CD8-positive, alpha-beta memory T cell (primary cell): ENCODE results near the gene PRR23B. TPM values are rescaled to one million over a fixed set of nuclear protein-coding genes. Genes with fewer than 3 reads are reported as not detected.
"Not testable (repeated sequence)": the region's sequence is repeated elsewhere in the genome, so short reads cannot be mapped to it uniquely, and the experiment has no call there.

Experiments used
- CTCF ChIA-PET: fragments of 350-600 bp; sonication (Branson Sonifier 250); formaldehyde crosslinking; loops from one replicate; lab custom pipeline; 2021; ENCODE audit warnings: antibody characterized with exemption; lab: Charles Lee
- POLR2A ChIA-PET: fragments of 350-600 bp; sonication (Branson Sonifier 250); formaldehyde crosslinking; loops from one replicate; lab custom pipeline; 2021; ENCODE audit warnings: antibody characterized with exemption; lab: Charles Lee
- DNase-seq, 5 donors: peaks; one replicate each; pipeline versions ENCODE4 v3.0.0 to v3.0.0-alpha.2; 2020 to 2022; ENCODE audit warnings: mixed read lengths in 1 of 5
- H3K27ac ChIP-seq: one replicate; pipeline ENCODE4 v1.7.0; 2013; ENCODE audit warnings: low read depth, mild to moderate bottlenecking, low read length, moderate library complexity
- H3K27me3 ChIP-seq: 2 replicates; pipeline ENCODE4 v1.7.0; 2013; ENCODE audit warnings: low read length, mild to moderate bottlenecking; ENCODE audit not compliant: insufficient read depth, poor library complexity, severe bottlenecking
- H3K36me3 ChIP-seq: 2 replicates; pipeline ENCODE4 v1.7.0; 2013; ENCODE audit warnings: mild to moderate bottlenecking, low read length, moderate library complexity; ENCODE audit not compliant: insufficient read depth
- H3K4me1 ChIP-seq: 2 replicates; pipeline ENCODE4 v1.7.0; 2013; ENCODE audit warnings: mild to moderate bottlenecking, low read length, moderate library complexity; ENCODE audit not compliant: insufficient read depth
- H3K4me3 ChIP-seq: 2 replicates; pipeline ENCODE4 v1.7.0; 2013; ENCODE audit warnings: mild to moderate bottlenecking, low read length
- H3K9me3 ChIP-seq: 2 replicates; pipeline ENCODE4 v1.7.0; 2013; ENCODE audit warnings: mild to moderate bottlenecking, low read length
- H3K27ac Mint-ChIP-seq, 8 donors: one replicate each; pipeline ENCODE4 v1.8.0; 2020 to 2021; ENCODE audit warnings: mixed read lengths in 8 of 8, mild to moderate bottlenecking in 6 of 8, inconsistent platforms in 3 of 8, moderate library complexity in 3 of 8
- H3K27me3 Mint-ChIP-seq, 2 donors: one replicate each; pipeline ENCODE4 v1.8.0; 2020 to 2021; ENCODE audit warnings: mixed read lengths in 2 of 2, mild to moderate bottlenecking in 1 of 2, moderate library complexity in 1 of 2
- H3K36me3 Mint-ChIP-seq, 3 donors: one replicate each; pipeline ENCODE4 v1.8.0; 2020 to 2021; ENCODE audit warnings: mixed read lengths in 3 of 3, inconsistent platforms in 1 of 3, mild to moderate bottlenecking in 1 of 3
- H3K4me1 Mint-ChIP-seq, 3 donors: one replicate each; pipeline ENCODE4 v1.8.0; 2020 to 2021; ENCODE audit warnings: mixed read lengths in 3 of 3, inconsistent platforms in 1 of 3, mild to moderate bottlenecking in 1 of 3
- H3K4me3 Mint-ChIP-seq, 7 donors: one replicate each; pipeline ENCODE4 v1.8.0; 2020 to 2021; ENCODE audit warnings: mixed read lengths in 7 of 7, mild to moderate bottlenecking in 6 of 7, moderate library complexity in 4 of 7, inconsistent platforms in 2 of 7
- H3K9me3 Mint-ChIP-seq, 5 donors: one replicate each; pipeline ENCODE4 v1.8.0; 2020 to 2022; ENCODE audit warnings: mixed read lengths in 5 of 5, mild to moderate bottlenecking in 3 of 5, moderate library complexity in 2 of 5, inconsistent platforms in 1 of 5
- polyA plus RNA-seq: library from polyadenylated mRNA; unstranded; fragments of 300-500 nt; fragmentation: Illumina TruSeq; gene quantifications from one replicate; pipeline ENCODE4 v1.2.3, GENCODE V29; 2021
- total RNA-seq, 2 experiments: library from RNA; stranded (reverse); gene quantifications; one replicate each; pipeline ENCODE4 v1.2.3, GENCODE V29; 2021

Gene PRR23B
- total and polyA plus RNA-seq, 3 experiments from 2014 or later: not detected

DNA sequence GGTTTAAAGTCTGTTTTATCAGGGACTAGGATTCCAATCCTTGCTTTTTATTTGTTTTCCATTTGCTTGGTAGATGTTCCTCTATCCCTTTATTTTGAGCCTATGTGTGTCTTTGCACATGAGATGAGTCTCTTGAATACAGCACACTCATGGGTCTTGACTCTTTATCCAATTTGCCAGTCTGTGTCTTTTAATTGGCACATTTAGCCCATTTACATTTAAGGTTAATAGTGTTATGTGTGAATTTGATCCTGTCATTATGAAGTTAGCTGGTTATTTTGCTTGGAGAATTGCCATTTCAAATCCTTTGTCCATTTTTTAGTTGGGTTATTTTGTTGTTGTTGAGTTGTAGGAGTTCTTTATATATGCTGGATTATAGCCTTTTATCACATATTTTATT lies 9.8 kb upstream of the PRR23B start:
- H3K4me1 Mint-ChIP-seq, H3K27ac ChIP-seq, H3K9me3 ChIP-seq, H3K4me3 ChIP-seq, POLR2A ChIA-PET, DNase-seq, H3K4me3 Mint-ChIP-seq, CTCF ChIA-PET, H3K36me3 ChIP-seq, H3K27me3 Mint-ChIP-seq, H3K27ac Mint-ChIP-seq, H3K4me1 ChIP-seq, H3K27me3 ChIP-seq, H3K36me3 Mint-ChIP-seq: not testable (repeated sequence)
- H3K9me3 Mint-ChIP-seq: peaks cover 7 to 23% (median 16%) of the 10 kb centered on the region in 5 donors

DNA sequence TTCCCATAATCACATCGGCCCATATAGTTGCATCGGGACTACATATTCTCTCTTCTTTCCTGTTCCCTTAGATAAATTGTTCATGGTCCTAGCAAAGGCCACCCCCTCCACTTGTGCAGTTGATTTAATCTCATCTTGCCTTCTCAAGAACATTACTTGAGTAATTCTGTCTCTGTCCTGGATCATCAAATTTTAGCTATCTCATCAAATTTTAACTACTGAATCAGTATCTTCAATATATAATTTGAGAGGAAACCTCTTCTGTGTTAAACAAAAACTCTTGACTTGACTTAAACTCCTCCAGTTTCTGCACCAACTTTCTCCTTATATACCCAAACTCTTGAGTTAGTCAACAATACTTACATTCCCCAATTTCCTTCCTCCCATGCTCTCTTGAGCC lies 4.2 kb upstream of the PRR23B start:
- no peak overlapping the region for H3K4me3 ChIP-seq
- peaks cover 3 to 8% (median 7%) of the 10 kb centered on the region in 5 donors for H3K9me3 Mint-ChIP-seq
- no peaks in the 10 kb centered on the region for H3K4me1 Mint-ChIP-seq
- no peaks in the 10 kb centered on the region for H3K27me3 ChIP-seq
- H3K27ac ChIP-seq: no peak overlapping the region
- H3K27ac Mint-ChIP-seq: no peak overlapping the region
- no peaks in the 10 kb centered on the region for H3K27me3 Mint-ChIP-seq
- no peaks in the 10 kb centered on the region for H3K9me3 ChIP-seq
- POLR2A ChIA-PET: no interaction called here
- H3K4me1 ChIP-seq: no peaks in the 10 kb centered on the region
- H3K36me3 Mint-ChIP-seq: no peaks in the 10 kb centered on the region
- no peak overlapping the region for H3K4me3 Mint-ChIP-seq
- CTCF ChIA-PET: no interaction called here
- DNase-seq: no peak
- no peaks in the 10 kb centered on the region for H3K36me3 ChIP-seq

DNA sequence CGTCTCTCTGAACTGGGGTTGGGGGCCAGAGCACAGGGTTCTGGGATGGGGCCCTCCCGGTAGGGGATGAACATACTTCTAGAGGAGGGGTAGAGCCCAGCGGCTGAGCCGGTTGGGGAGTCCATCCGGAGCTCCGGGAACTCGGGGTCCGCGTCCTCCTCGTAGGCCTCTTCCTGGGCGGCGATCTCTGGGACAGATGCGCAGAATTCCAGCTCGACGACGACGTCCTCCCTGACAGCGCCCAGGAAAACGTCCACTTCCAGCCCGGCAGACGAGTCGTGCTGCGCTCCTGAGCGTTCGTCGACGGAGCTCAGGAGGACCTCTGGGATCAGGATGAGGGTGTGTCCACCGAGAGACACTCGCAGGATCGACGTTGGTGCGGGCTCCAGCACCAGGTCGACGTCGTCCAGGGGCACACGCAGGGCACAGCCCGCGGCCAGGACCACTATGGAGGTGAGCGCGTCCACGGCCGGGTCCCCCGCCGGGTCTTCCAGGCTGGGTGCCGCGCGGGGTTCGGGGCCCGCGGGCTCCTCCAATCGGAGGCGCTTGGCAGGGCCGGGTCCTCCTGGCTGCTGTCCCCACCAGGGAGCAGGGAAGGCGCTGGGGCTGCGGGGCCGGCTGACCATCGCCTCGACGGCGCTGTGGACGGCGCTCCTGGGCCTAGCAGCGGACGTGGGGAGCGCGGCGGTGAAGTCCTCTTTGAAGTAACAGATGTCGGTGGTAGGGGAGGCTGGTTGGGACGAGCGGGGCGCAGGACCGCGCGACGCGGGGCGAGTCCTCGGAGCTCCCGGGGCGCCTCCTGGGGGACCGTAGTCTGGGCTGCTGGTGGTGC lies 474 bp downstream of the PRR23B start:
- Histone ChIP-seq H3K4me3 (no peak overlapping the region), H3K27me3 (no peaks in the 10 kb centered on the region), H3K36me3 (no peaks in the 10 kb centered on the region), H3K9me3 (no peaks in the 10 kb centered on the region), H3K27ac (no peak overlapping the region), H3K4me1 (no peaks in the 10 kb centered on the region)
- Mint-ChIP-seq H3K36me3 (no peaks in the 10 kb centered on the region), H3K27me3 (peaks cover 2 to 10% of the 10 kb centered on the region in 2 donors), H3K4me1 (no peaks in the 10 kb centered on the region), H3K4me3 (no peak overlapping the region), H3K9me3 (peaks cover 0 to 8% (median 5%) of the 10 kb centered on the region in 5 donors), H3K27ac (no peak overlapping the region)
- no peak for DNase-seq
- CTCF ChIA-PET: no interaction called here
- POLR2A ChIA-PET: no interaction called here

DNA sequence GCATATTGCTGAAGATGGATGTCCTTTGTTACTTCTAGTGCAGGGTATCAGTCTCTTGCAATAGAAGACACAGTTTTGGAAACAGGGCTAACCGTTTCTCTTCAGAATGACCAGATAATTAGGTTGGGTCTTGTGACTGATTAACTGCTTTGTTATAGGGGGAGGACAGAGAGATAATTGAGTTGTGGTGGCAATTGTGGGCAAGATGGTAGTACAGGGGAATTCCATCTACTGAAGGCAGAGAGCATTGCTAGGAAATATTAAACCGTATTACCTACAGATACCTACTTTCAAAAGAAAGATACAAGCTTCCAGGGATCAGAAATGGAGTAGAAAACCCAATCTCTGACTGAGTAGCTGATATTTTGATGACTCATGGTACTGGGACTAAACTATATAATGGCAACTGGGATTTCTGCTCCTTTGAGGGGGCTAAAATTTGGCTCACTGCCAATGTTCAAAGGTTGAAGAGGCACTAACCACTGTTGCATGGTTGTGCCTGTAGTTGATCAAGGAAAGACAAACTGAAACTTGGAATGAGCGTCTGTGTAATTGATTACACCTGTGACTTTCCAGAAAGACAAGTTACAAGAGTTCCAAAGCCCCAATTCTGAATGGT lies 4.2 kb downstream of the PRR23B start:
- Mint-ChIP-seq H3K4me3 (no peak overlapping the region), H3K9me3 (peaks cover 4 to 16% (median 15%) of the 10 kb centered on the region in 5 donors), H3K27me3 (peaks cover 4 to 11% of the 10 kb centered on the region in 2 donors), H3K4me1 (no peaks in the 10 kb centered on the region), H3K27ac (no peak overlapping the region), H3K36me3 (no peaks in the 10 kb centered on the region)
- no peaks in the 10 kb centered on the region for H3K9me3 ChIP-seq
- no peaks in the 10 kb centered on the region for H3K27me3 ChIP-seq
- ChIA-PET POLR2A (no interaction called here), CTCF (no interaction called here)
- DNase-seq: no peak
- no peak overlapping the region for H3K4me3 ChIP-seq
- no peaks in the 10 kb centered on the region for H3K36me3 ChIP-seq
- H3K27ac ChIP-seq: no peak overlapping the region
- H3K4me1 ChIP-seq: no peaks in the 10 kb centered on the region

DNA sequence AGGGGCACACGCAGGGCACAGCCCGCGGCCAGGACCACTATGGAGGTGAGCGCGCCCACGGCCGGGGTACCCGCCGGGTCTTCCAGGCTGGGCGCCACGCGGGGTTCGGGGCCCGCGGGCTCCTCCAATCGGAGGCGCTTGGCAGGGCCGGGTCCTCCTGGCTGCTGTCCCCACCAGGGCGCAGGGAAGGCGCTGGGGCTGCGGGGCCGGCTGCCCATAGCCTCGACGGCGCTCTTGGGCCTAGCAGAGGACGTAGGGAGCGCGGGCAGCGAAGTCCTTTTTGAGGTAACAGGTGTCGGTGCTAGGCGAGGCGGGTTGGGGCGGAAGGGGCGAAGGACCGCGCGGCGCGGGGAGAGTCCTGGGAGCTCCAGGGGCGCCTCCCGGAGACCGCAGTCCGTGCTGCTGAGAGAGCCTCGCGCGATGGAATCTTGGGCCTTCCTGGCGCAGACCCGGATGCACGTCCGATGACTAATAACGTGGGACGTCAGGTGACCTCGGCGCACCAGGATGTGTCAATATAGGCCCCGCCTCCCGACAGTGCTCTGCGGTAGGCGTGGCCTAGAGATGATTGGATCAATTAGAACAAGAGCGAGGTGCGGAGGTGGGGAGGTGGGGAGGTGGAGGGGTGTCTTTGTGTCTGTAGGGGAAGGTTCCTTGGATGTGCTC lies 14.5 kb downstream of the PRR23B start, which contains the start of gene PRR23A:
Gene PRR23A (minus strand): TSS at position 218 of the 666 bp plus-strand sequence. CDS start 0 bp downstream, at position 218.
- Histone ChIP-seq H3K9me3 (no peaks in the 10 kb centered on the region), H3K36me3 (no peaks in the 10 kb centered on the region), H3K27ac (no peak within 1 kb of the TSS), H3K4me1 (no peaks in the 10 kb centered on the region), H3K4me3 (no peak within 1 kb of the TSS), H3K27me3 (no peaks in the 10 kb centered on the region)
- no peak for DNase-seq
- H3K27me3 Mint-ChIP-seq: peaks cover 2 to 4% of the 10 kb centered on the region in 2 donors
- H3K4me3 Mint-ChIP-seq: no peak within 1 kb of the TSS
- H3K9me3 Mint-ChIP-seq: peaks cover 11 to 23% (median 13%) of the 10 kb centered on the region in 5 donors
- ChIA-PET POLR2A (no interaction called here), CTCF (no interaction called here)
- H3K36me3 Mint-ChIP-seq: peaks cover 0 to 6% (median 0%) of the 10 kb centered on the region in 3 donors
- H3K27ac Mint-ChIP-seq: no peak within 1 kb of the TSS
- no peaks in the 10 kb centered on the region for H3K4me1 Mint-ChIP-seq

DNA sequence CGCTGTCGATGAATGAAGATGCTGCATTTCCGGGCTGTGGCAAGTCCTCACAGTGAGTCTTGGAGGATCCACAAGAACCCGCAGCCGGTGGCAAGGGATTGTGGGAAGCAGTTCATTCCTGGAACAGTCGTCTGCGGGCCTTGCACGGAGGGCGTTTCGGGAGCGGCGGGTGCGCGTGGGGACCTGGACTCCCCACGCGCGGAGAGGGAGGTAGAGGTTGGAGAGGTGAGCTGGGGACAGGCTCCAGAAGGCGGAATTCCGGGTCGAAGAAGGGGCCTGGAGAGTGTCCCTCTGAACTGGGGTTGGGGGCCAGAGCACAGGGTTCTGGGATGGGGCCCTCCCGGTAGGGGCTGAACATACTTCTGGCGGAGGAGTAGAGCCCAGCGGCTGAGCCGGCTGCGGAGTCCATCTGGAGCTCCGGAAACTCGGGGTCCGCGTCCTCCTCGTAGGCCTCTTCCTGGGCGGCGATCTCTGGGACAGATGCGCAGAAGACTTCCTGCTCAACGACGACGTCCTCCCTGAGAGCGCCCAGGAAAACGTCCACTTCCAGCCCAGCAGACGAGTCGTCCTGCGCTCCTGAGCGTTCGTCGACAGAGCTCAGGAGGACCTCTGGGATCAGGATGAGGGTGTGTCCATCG lies 15.3 kb downstream of the PRR23B start:
- Mint-ChIP-seq H3K4me3 (no peak overlapping the region), H3K27ac (no peak overlapping the region), H3K36me3 (peaks cover 0 to 6% (median 0%) of the 10 kb centered on the region in 3 donors), H3K9me3 (peaks cover 9 to 25% (median 15%) of the 10 kb centered on the region in 5 donors), H3K4me1 (no peaks in the 10 kb centered on the region), H3K27me3 (peaks cover 2 to 8% of the 10 kb centered on the region in 2 donors)
- no peaks in the 10 kb centered on the region for H3K36me3 ChIP-seq
- no peak overlapping the region for H3K4me3 ChIP-seq
- no peaks in the 10 kb centered on the region for H3K9me3 ChIP-seq
- DNase-seq: no peak
- H3K4me1 ChIP-seq: no peaks in the 10 kb centered on the region
- POLR2A ChIA-PET: no interaction called here
- no peaks in the 10 kb centered on the region for H3K27me3 ChIP-seq
- CTCF ChIA-PET: no interaction called here
- H3K27ac ChIP-seq: no peak overlapping the region

DNA sequence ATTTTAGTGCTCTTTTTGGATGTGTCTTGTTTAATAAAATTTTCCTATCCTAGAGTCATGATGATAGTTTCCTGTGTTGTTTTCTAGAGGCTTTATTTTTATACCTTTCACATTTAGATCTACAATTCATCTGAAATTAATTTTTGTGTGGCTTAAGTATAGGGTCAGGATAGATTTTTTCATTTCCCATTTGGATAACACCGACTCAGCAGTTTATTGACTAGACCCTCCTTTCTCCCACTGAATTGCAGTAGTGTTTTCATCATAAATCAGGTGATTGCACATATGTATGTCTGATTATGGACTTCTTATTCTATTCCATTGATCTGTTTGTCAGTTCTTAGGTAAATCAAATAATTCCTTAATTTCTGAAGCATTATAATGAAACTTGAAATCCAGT lies 25.0 kb downstream of the PRR23B start:
- H3K27me3 Mint-ChIP-seq: peaks cover 11 to 39% of the 10 kb centered on the region in 2 donors
- no peak overlapping the region for H3K4me3 ChIP-seq
- H3K4me3 Mint-ChIP-seq: no peak overlapping the region
- no peaks in the 10 kb centered on the region for H3K9me3 ChIP-seq
- H3K4me1 Mint-ChIP-seq: no peaks in the 10 kb centered on the region
- CTCF ChIA-PET: no interaction called here
- H3K27ac Mint-ChIP-seq: no peak overlapping the region
- H3K36me3 Mint-ChIP-seq: no peaks in the 10 kb centered on the region
- no peak overlapping the region for H3K27ac ChIP-seq
- H3K4me1 ChIP-seq: no peaks in the 10 kb centered on the region
- DNase-seq: no peak
- peaks cover 5% of the 10 kb centered on the region for H3K27me3 ChIP-seq
- H3K36me3 ChIP-seq: no peaks in the 10 kb centered on the region
- POLR2A ChIA-PET: no interaction called here
- peaks cover 0 to 3% (median 0%) of the 10 kb centered on the region in 5 donors for H3K9me3 Mint-ChIP-seq
